CD4-positive, alpha-beta T cell (primary cell): ENCODE results near the gene PPP2R2B. TPM values are rescaled to one million over a fixed set of nuclear protein-coding genes. Genes with fewer than 3 reads are reported as not detected.

Experiments used
- ATAC-seq: fragments of 200-7000 bp; cut with Tn5 transposase; one replicate; pipeline ENCODE4 v1.10.0; 2022; ENCODE audit warnings: mild to moderate bottlenecking; ENCODE audit not compliant: poor library complexity
- CTCF ChIA-PET: fragments of 350-600 bp; sonication (Branson Sonifier 250); formaldehyde crosslinking; loops from one replicate; lab custom pipeline; 2021; ENCODE audit warnings: antibody characterized with exemption, inconsistent platforms; lab: Charles Lee
- POLR2A ChIA-PET: fragments of 350-600 bp; sonication (Branson Sonifier 250); formaldehyde crosslinking; loops from one replicate; lab custom pipeline; 2021; ENCODE audit warnings: antibody characterized with exemption, inconsistent platforms; lab: Charles Lee
- DNase-seq, 14 experiments: peaks; one replicate each; pipeline ENCODE4 v3.0.0-alpha.2; 2013 to 2020; ENCODE audit warnings: mixed read lengths in 2 of 14
- H3K27ac ChIP-seq, 2 donors: one replicate each; pipeline versions ENCODE4 v1.5.1 to v1.7.0; 2013; ENCODE audit warnings: low read length in 2 of 2, low read depth in 1 of 2, mild to moderate bottlenecking in 1 of 2
- H3K27me3 ChIP-seq, 2 experiments: 1 replicate in 1 of 2; 2 replicates in 1 of 2; pipeline versions ENCODE4 v1.6.1 to v1.7.0; 2013; ENCODE audit warnings: low read length in 2 of 2, control low read depth in 1 of 2, mild to moderate bottlenecking in 1 of 2, moderate library complexity in 1 of 2; ENCODE audit not compliant: insufficient read depth in 2 of 2, control insufficient read depth in 1 of 2
- H3K36me3 ChIP-seq: one replicate; pipeline ENCODE4 v1.6.1; 2013; ENCODE audit warnings: low read length, control low read depth; ENCODE audit not compliant: insufficient read depth
- H3K4me1 ChIP-seq: one replicate; pipeline ENCODE4 v1.6.1; 2013; ENCODE audit warnings: low read length, control low read depth; ENCODE audit not compliant: insufficient read depth
- H3K4me3 ChIP-seq: one replicate; pipeline ENCODE4 v1.5.1; 2013; ENCODE audit warnings: mild to moderate bottlenecking, low read length, moderate library complexity
- H3K9me3 ChIP-seq, 2 experiments: 1 replicate in 1 of 2; 2 replicates in 1 of 2; pipeline versions ENCODE4 v1.6.1 to v1.7.0; 2013; ENCODE audit warnings: low read length in 2 of 2, mild to moderate bottlenecking in 2 of 2, control low read depth in 1 of 2, moderate library complexity in 1 of 2; ENCODE audit not compliant: control insufficient read depth in 1 of 2, insufficient read depth in 1 of 2
- H3K27ac Mint-ChIP-seq: one replicate; pipeline ENCODE4 v1.8.0; 2020; ENCODE audit warnings: mixed read lengths
- H3K27me3 Mint-ChIP-seq: one replicate; pipeline ENCODE4 v1.8.0; 2021; ENCODE audit warnings: mixed read lengths
- H3K36me3 Mint-ChIP-seq: one replicate; pipeline ENCODE4 v1.8.0; 2021; ENCODE audit warnings: low read depth, mixed read lengths
- H3K4me1 Mint-ChIP-seq: one replicate; pipeline ENCODE4 v1.8.0; 2021; ENCODE audit warnings: low read depth, mixed read lengths
- H3K4me3 Mint-ChIP-seq: one replicate; pipeline ENCODE4 v1.8.0; 2020; ENCODE audit warnings: mild to moderate bottlenecking, mixed read lengths
- H3K9me3 Mint-ChIP-seq: one replicate; pipeline ENCODE4 v1.8.0; 2020; ENCODE audit warnings: mixed read lengths
- CTCF ChIP-seq: fragments of 200-600 bp; IDR thresholded peaks from one replicate; pipeline ENCODE4 v1.8.0; 2022; ENCODE audit warnings: antibody characterized with exemption, mild to moderate bottlenecking
- intact Hi-C, 2 experiments: fragments of 100-400 bp; cut with DNase I in 1 of 2; cut with micrococcal nuclease in 1 of 2; formaldehyde crosslinking; loops; one replicate each; pipeline versions ENCODE4 v1.15.1 to v1.9.0; 2023 to 2025; cut with DNase I, micrococcal nuclease
- total RNA-seq, 174 experiments: library from RNA in 2 of 174; stranded (reverse) in 2 of 174; gene quantifications; one replicate each; pipeline ENCODE4 v1.2.3 and lab custom pipeline; 2021 to 2026

PPP2R2B gene
- total RNA-seq, 2 experiments from 2014 or later: 4.1 to 4.2 TPM

- H3K9me3 ChIP-seq: no peaks in the 10 kb centered on the region
- H3K27me3 Mint-ChIP-seq: no peaks in the 10 kb centered on the region
- no peak overlapping the region for H3K4me3 ChIP-seq
- H3K27ac ChIP-seq: no peak overlapping the region
- H3K36me3 ChIP-seq: no peaks in the 10 kb centered on the region
- no peaks in the 10 kb centered on the region for H3K9me3 Mint-ChIP-seq
- DNase-seq: no peak
- ATAC-seq: no peak
- H3K36me3 Mint-ChIP-seq: no peaks in the 10 kb centered on the region
- no peaks in the 10 kb centered on the region for H3K27me3 ChIP-seq
- H3K27ac Mint-ChIP-seq: no peak overlapping the region
- no peaks in the 10 kb centered on the region for H3K4me1 Mint-ChIP-seq
- intact Hi-C loops: no loop called here
- ChIA-PET POLR2A (no interaction called here), CTCF (no interaction called here)
- TF ChIP-seq CTCF: no peak
- H3K4me1 ChIP-seq: no peaks in the 10 kb centered on the region
- H3K4me3 Mint-ChIP-seq: no peak overlapping the region
These were observed 12.3 kb upstream of the PPP2R2B start for GRCh38 chr5:146890731-146891440.

GRCh38 chr5:146890066-146890465, 11.5 kb upstream of the PPP2R2B start:
- ChIA-PET POLR2A (no interaction called here), CTCF (no interaction called here)
- H3K4me3 Mint-ChIP-seq: no peak overlapping the region
- no peak for ATAC-seq
- no peak for DNase-seq
- no peaks in the 10 kb centered on the region for H3K4me1 ChIP-seq
- intact Hi-C loops: no loop called here
- no peak overlapping the region for H3K4me3 ChIP-seq
- no peaks in the 10 kb centered on the region for H3K36me3 ChIP-seq
- H3K9me3 Mint-ChIP-seq: no peaks in the 10 kb centered on the region
- no peak for TF ChIP-seq CTCF
- H3K27me3 Mint-ChIP-seq: peaks cover 2% of the 10 kb centered on the region
- H3K27ac Mint-ChIP-seq: no peak overlapping the region
- no peak overlapping the region for H3K27ac ChIP-seq
- no peaks in the 10 kb centered on the region for H3K4me1 Mint-ChIP-seq
- H3K27me3 ChIP-seq: no peaks in the 10 kb centered on the region
- no peaks in the 10 kb centered on the region for H3K36me3 Mint-ChIP-seq
- H3K9me3 ChIP-seq: no peaks in the 10 kb centered on the region

GRCh38 chr5:146889169-146889568, 10.6 kb upstream of the PPP2R2B start:
- no peaks in the 10 kb centered on the region for H3K4me1 Mint-ChIP-seq
- ATAC-seq (no peak), DNase-seq (no peak)
- no peak overlapping the region for H3K27ac Mint-ChIP-seq
- no peaks in the 10 kb centered on the region for H3K9me3 ChIP-seq
- H3K27ac ChIP-seq: no peak overlapping the region
- POLR2A ChIA-PET: no interaction called here
- no peaks in the 10 kb centered on the region for H3K36me3 Mint-ChIP-seq
- H3K4me3 ChIP-seq: no peak overlapping the region
- no peaks in the 10 kb centered on the region for H3K36me3 ChIP-seq
- no peak overlapping the region for H3K4me3 Mint-ChIP-seq
- H3K27me3 ChIP-seq: no peaks in the 10 kb centered on the region
- intact Hi-C loops: no loop called here
- no peak for TF ChIP-seq CTCF
- CTCF ChIA-PET: no interaction called here
- no peaks in the 10 kb centered on the region for H3K9me3 Mint-ChIP-seq
- peaks cover 8% of the 10 kb centered on the region for H3K27me3 Mint-ChIP-seq
- H3K4me1 ChIP-seq: no peaks in the 10 kb centered on the region
